Kasumi-1 (cell line): ENCODE measurements around the gene CACNA1I.

Experiments used
- DNase-seq, 2 experiments: peaks; one replicate each; lab custom pipeline; 2025; lab: John Stamatoyannopoulos, UW

CACNA1I gene

GRCh38 chr22:39669432-39669831 is 98.9 kb downstream of the CACNA1I start:
- no peak for DNase-seq

GRCh38 chr22:39671936-39672335 is 101.4 kb downstream of the CACNA1I start:
- DNase-seq = no peak

- DNase-seq = no peak
Measured at GRCh38 chr22:39674536-39674935, 104.0 kb downstream of the CACNA1I start.

- no peak for DNase-seq
Measured at GRCh38 chr22:39675947-39676346, 105.4 kb downstream of the CACNA1I start.

GRCh38 chr22:39677967-39678366 is 107.4 kb downstream of the CACNA1I start:
- no peak for DNase-seq

- DNase-seq = no peak
Measured at GRCh38 chr22:39678862-39679490, 108.4 kb downstream of the CACNA1I start.

- no peak for DNase-seq
Measured at GRCh38 chr22:39679652-39680051, 109.1 kb downstream of the CACNA1I start.

- DNase-seq = no peak
Measured at GRCh38 chr22:39680486-39680885, 109.9 kb downstream of the CACNA1I start.

- no peak for DNase-seq
Measured at GRCh38 chr22:39681038-39681861, 110.7 kb downstream of the CACNA1I start.

GRCh38 chr22:39682994-39683393 is 112.4 kb downstream of the CACNA1I start:
- DNase-seq = no peak

- no peak for DNase-seq
Measured at GRCh38 chr22:39683639-39684038, 113.1 kb downstream of the CACNA1I start.

- DNase-seq = no peak
Measured at GRCh38 chr22:39684702-39685281, 114.2 kb downstream of the CACNA1I start.

GRCh38 chr22:39685336-39686177 is 115.0 kb downstream of the CACNA1I start:
- DNase-seq = no peak

- DNase-seq = no peak
Measured at GRCh38 chr22:39686178-39686620, 115.6 kb downstream of the CACNA1I start.

GRCh38 chr22:39686776-39687525 is 116.4 kb downstream of the CACNA1I start:
- no peak for DNase-seq

GRCh38 chr22:39688186-39688785 is 117.7 kb downstream of the CACNA1I start:
- DNase-seq = no peak

- no peak for DNase-seq
Measured at GRCh38 chr22:39689421-39689820, 118.9 kb downstream of the CACNA1I start.

- DNase-seq = no peak
Measured at GRCh38 chr22:39690881-39691605, 120.5 kb downstream of the CACNA1I start.

GRCh38 chr22:39693943-39694500 is 123.5 kb downstream of the CACNA1I start:
- DNase-seq = no peak
